Activated naive CD8-positive, alpha-beta T cell treated with anti-CD3 and anti-CD28 coated beads for 36 hours (primary cell): ENCODE measurements around the gene ADD2. TPM values are rescaled to one million over a fixed set of nuclear protein-coding genes. Genes with fewer than 3 reads are reported as not detected.
"Not testable (repeated sequence)": the region's sequence is repeated elsewhere in the genome, so short reads cannot be mapped to it uniquely, and the experiment has no call there.

Experiments
- DNase-seq: peaks from one replicate; pipeline ENCODE4 v3.0.0; 2021
- H3K27ac Mint-ChIP-seq: one replicate; pipeline ENCODE4 v1.8.0; 2022; ENCODE audit warnings: mild to moderate bottlenecking, moderate library complexity, mixed read lengths
- H3K27me3 Mint-ChIP-seq: one replicate; pipeline ENCODE4 v1.8.0; 2022; ENCODE audit warnings: mild to moderate bottlenecking, mixed read lengths
- H3K36me3 Mint-ChIP-seq: one replicate; pipeline ENCODE4 v1.8.0; 2021; ENCODE audit warnings: mild to moderate bottlenecking, mixed read lengths
- H3K4me1 Mint-ChIP-seq: one replicate; pipeline ENCODE4 v1.8.0; 2021; ENCODE audit warnings: mixed read lengths
- H3K4me3 Mint-ChIP-seq: one replicate; pipeline ENCODE4 v1.8.0; 2022; ENCODE audit warnings: mild to moderate bottlenecking, moderate library complexity, mixed read lengths
- H3K9me3 Mint-ChIP-seq: one replicate; pipeline ENCODE4 v1.8.0; 2022; ENCODE audit warnings: mixed read lengths
- total RNA-seq, 2 experiments: library from RNA; stranded (reverse); gene quantifications; one replicate each; pipeline ENCODE4 v1.2.3, GENCODE V29; 2021

The ADD2 gene
- total RNA-seq, 2 experiments from 2014 or later = 33.2 to 36.1 TPM

DNA sequence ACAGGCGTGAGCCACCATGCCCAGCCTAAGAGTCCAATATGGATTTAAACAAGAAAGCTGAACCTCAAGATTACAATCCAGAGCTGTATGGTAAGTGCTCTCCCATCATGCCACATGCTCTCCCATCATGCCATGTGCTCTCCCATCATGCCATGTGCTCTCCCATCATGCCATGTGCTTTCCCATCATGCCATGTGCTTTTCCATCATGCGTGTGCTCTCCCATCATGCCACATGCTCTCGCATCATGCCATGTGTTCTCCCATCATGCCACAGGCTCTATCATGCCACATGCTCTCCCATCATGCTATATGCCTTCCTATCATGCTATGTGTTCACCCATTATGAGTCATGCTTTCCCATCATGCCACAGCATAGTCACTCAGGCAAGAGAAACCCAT lies 20.7 kb downstream of the ADD2 start:
- peaks cover 17% of the 10 kb centered on the region for H3K36me3 Mint-ChIP-seq
- no peak for DNase-seq
- H3K27me3 Mint-ChIP-seq = no peaks in the 10 kb centered on the region
- no peak overlapping the region for H3K27ac Mint-ChIP-seq
- H3K4me1 Mint-ChIP-seq = peaks cover 16% of the 10 kb centered on the region
- H3K9me3 Mint-ChIP-seq = peaks cover 10% of the 10 kb centered on the region
- no peak overlapping the region for H3K4me3 Mint-ChIP-seq

DNA sequence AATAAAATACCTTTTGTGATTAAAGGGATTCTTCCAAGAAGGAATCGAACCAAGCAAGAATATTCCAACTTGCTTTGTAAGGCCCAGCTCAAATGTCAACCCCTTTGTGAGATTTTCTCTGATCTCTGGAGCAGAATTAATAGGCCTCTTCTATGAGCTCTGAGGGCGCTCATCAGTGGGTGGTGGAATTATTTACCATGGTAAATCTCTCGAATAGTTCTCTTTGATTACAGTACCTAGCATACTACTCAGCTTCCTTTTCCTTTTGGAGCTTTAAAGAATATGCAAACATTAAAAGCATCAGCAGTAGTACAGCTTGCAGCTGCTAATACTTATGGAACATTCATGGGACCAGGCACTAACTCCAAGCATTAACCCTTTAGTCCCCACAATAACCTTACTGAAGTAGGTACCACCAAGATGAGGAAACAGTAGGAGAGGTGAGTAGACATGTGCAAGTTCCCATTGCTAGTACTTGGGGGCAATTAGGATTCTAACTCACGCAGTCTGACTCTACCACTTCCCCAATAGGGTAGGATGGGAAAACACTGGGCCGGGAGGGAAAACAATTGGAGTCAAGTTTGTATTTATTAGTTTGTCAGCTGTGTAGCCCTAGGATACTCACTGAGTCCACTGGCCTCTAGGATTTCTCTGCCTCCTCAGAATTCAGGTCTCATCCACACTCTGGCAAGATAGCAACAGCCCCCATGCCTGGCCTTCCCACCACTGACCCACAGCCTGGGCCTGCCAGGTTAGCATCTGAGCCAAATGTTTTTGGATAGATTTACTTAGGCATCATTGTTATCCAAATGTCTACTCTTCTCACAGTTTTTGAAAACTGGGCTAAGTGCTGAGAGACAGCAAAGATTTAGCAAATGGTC lies 21.7 kb downstream of the ADD2 start:
- Mint-ChIP-seq H3K4me3 (no peak overlapping the region), H3K4me1 (peaks cover 16% of the 10 kb centered on the region), H3K36me3 (peaks cover 19% of the 10 kb centered on the region), H3K9me3 (peaks cover 10% of the 10 kb centered on the region), H3K27ac (no peak overlapping the region), H3K27me3 (no peaks in the 10 kb centered on the region)
- no peak for DNase-seq

DNA sequence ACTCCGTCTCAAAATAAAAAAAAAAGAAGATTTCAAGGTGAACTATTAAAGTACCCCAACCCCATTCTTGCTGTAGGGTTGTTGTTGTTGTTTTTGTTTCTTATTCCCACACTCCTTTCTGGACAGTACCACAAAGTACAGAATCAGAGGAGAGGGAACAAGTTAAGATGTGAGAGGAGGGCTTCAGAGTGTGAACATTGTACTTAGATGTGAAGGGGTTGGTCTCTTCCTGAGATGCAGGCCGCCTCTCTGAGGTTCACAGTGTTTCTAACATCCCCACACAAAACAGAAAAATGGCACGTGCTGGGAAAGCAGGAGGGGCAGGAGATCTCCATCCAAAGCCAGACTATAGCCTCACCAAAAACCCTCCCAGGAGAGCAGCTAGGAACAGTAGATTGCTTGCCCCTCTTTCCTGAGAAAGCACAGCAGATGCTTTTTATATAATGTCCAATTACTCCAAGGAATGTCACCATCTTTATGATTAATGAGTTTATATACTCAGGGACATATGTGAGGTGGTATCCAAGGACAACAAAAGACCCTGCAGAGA lies 22.6 kb downstream of the ADD2 start:
- Mint-ChIP-seq H3K9me3 (peaks cover 10% of the 10 kb centered on the region), H3K27ac (no peak overlapping the region), H3K4me3 (no peak overlapping the region), H3K4me1 (peaks cover 14% of the 10 kb centered on the region), H3K36me3 (peaks cover 22% of the 10 kb centered on the region), H3K27me3 (no peaks in the 10 kb centered on the region)
- DNase-seq = no peak

DNA sequence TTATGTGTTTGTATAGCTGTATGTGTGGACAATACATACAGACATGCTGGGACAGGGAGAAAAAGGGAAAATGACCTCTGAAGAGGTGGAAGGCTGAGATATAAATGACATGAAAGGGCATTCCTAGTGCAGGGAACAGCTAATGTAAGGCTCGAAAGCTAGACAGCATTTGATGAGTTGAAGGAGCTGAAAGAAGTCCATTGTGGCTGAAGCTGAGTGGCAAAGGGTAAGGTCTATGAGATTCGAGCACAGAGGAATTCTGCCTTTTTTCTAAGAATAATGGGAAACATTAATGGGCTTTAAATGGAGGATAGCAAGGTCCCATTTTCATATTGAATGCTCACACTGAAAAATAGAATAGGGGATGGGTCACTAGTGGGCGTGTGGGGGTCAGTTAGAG lies 23.6 kb downstream of the ADD2 start:
- H3K9me3 Mint-ChIP-seq = peaks cover 13% of the 10 kb centered on the region
- no peaks in the 10 kb centered on the region for H3K27me3 Mint-ChIP-seq
- H3K4me3 Mint-ChIP-seq = no peak overlapping the region
- no peak overlapping the region for H3K27ac Mint-ChIP-seq
- peaks cover 9% of the 10 kb centered on the region for H3K4me1 Mint-ChIP-seq
- no peak for DNase-seq
- H3K36me3 Mint-ChIP-seq = peaks cover 21% of the 10 kb centered on the region

DNA sequence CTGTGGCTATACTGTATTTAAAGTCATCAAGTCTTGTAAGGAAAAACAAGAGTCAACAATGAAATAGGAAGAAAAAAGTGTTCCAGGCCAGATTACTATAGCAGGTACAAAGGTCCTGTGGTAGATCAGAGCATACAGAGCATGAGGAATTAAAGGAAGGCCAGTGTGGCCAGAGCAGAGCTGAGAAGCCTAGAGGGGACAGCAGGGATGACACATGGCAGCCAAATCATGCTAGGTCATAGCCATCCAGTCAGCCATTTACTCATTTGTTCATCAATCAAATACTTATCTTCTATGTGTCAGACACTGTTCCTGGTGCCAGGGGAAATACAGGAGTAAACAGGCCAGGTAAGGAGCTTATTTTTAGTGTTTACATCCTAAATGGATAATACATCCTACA lies 24.3 kb downstream of the ADD2 start:
- H3K27ac Mint-ChIP-seq = no peak overlapping the region
- H3K4me1 Mint-ChIP-seq = peaks cover 9% of the 10 kb centered on the region
- no peaks in the 10 kb centered on the region for H3K27me3 Mint-ChIP-seq
- H3K4me3 Mint-ChIP-seq = no peak overlapping the region
- no peak for DNase-seq
- peaks cover 11% of the 10 kb centered on the region for H3K9me3 Mint-ChIP-seq
- H3K36me3 Mint-ChIP-seq = peaks cover 20% of the 10 kb centered on the region

DNA sequence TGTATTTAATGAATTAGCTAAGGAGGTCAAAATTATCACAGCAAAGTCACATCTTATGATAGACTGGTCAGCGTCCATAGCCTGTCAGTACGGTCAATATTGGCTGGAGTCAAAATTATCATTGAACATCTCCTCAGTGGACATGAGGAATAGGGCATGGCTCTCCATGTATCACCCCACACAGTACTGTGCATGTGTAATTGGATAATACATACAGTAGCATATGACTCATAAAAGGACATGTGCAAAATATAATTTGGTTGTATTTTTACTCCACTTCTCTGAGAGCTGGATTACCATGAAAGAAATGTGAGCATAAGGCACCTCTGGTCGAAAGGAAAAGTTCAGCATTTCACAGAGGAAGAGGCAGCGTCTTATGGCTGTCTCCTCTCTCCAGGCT lies 24.9 kb downstream of the ADD2 start:
- no peaks in the 10 kb centered on the region for H3K27me3 Mint-ChIP-seq
- peaks cover 8% of the 10 kb centered on the region for H3K9me3 Mint-ChIP-seq
- no peak overlapping the region for H3K27ac Mint-ChIP-seq
- peaks cover 16% of the 10 kb centered on the region for H3K36me3 Mint-ChIP-seq
- peaks cover 7% of the 10 kb centered on the region for H3K4me1 Mint-ChIP-seq
- DNase-seq = no peak
- H3K4me3 Mint-ChIP-seq = no peak overlapping the region

DNA sequence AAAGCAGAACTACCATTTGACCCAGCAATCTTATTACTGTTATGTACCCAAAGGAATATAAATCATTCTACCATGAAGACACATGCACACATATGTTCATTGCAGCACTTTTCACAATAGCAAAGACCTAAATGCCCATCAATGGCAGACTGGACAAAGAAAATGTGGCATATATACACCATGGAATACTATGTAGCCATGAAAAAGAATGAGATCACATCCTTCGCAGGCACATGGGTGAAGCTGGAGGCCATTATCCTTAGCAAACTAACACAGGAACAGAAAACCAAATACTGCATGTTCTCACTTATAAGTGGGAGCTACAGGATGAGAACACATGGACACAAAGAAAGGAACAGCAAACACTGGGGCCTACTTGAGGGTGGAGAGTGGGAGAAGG lies 28.5 kb downstream of the ADD2 start:
- H3K4me1 Mint-ChIP-seq, H3K27ac Mint-ChIP-seq, DNase-seq, H3K4me3 Mint-ChIP-seq, H3K9me3 Mint-ChIP-seq, H3K27me3 Mint-ChIP-seq: not testable (repeated sequence)
- peaks cover 13% of the 10 kb centered on the region for H3K36me3 Mint-ChIP-seq

DNA sequence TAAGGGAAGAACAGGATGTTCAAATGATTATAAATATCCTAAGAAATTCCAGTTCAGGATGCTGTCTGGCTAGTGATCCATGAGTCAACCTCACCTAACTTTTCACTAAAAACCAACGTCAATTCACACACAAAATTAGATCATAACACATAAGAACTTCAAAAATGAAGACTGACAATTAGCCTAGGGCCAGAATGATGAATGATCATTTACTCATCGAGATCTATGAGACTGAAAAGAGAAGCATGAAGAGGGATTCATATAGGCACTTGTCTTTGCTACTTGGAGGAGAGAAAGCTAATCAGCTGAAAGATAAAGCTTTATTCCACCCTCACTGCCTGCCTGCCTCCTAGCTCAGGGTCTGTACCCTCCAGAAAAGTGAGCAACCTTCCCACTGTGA lies 29.8 kb downstream of the ADD2 start:
- peaks cover 6% of the 10 kb centered on the region for H3K4me1 Mint-ChIP-seq
- H3K36me3 Mint-ChIP-seq = peaks cover 13% of the 10 kb centered on the region
- no peak overlapping the region for H3K27ac Mint-ChIP-seq
- H3K4me3 Mint-ChIP-seq = no peak overlapping the region
- H3K9me3 Mint-ChIP-seq = peaks cover 4% of the 10 kb centered on the region
- peaks cover 3% of the 10 kb centered on the region for H3K27me3 Mint-ChIP-seq
- no peak for DNase-seq

DNA sequence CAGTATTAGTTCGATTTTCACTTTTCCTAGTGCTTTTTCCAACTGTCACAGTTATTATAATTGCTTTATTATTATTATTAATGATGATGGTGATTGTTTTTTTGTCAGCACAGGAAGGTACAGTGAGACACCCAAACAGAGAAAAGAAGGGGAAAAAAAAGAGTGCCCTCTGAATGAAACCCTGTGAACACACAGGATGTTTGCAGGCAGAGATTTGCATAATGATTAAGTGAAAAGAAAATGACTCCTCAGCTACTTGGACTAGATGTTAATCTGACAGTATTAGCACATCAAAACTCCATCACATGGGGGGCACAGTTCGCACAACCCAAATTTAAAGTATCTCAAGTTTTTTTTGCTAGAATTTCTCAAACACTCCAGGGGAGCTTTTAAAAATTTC lies 32.9 kb downstream of the ADD2 start:
- no peak overlapping the region for H3K4me3 Mint-ChIP-seq
- H3K4me1 Mint-ChIP-seq = peaks cover 12% of the 10 kb centered on the region
- H3K27ac Mint-ChIP-seq = no peak overlapping the region
- H3K27me3 Mint-ChIP-seq = peaks cover 3% of the 10 kb centered on the region
- H3K9me3 Mint-ChIP-seq = peaks cover 4% of the 10 kb centered on the region
- H3K36me3 Mint-ChIP-seq = peaks cover 8% of the 10 kb centered on the region
- no peak for DNase-seq

DNA sequence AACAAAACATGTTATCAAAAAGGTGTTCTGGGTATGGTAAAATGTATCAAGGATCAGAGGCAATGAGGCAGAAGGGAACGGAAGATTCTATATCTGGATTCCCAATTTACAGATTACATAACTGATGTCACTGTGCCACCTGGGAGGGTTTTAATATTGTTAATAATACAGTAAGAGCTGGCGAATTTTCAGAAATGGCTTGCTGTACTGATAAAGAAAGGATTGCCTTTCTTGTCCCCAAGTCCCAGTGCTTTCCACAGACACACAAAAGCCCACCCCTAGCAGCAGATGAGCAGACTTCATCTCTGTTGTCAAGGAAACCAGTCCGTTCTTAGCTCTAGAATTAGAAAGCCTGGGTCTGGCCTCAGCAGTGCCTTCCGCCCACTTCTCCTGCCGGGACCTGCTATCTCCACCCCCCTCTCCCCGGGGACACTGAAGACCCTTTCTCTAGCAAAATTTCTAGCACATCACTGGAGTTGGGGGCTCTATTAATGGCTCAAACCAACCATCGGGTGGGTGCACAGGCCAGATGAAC lies 34.3 kb downstream of the ADD2 start:
- no peak overlapping the region for H3K4me3 Mint-ChIP-seq
- H3K9me3 Mint-ChIP-seq = no peaks in the 10 kb centered on the region
- H3K27me3 Mint-ChIP-seq = peaks cover 3% of the 10 kb centered on the region
- H3K4me1 Mint-ChIP-seq = peaks cover 12% of the 10 kb centered on the region
- peaks cover 3% of the 10 kb centered on the region for H3K36me3 Mint-ChIP-seq
- DNase-seq = no peak
- H3K27ac Mint-ChIP-seq = no peak overlapping the region

DNA sequence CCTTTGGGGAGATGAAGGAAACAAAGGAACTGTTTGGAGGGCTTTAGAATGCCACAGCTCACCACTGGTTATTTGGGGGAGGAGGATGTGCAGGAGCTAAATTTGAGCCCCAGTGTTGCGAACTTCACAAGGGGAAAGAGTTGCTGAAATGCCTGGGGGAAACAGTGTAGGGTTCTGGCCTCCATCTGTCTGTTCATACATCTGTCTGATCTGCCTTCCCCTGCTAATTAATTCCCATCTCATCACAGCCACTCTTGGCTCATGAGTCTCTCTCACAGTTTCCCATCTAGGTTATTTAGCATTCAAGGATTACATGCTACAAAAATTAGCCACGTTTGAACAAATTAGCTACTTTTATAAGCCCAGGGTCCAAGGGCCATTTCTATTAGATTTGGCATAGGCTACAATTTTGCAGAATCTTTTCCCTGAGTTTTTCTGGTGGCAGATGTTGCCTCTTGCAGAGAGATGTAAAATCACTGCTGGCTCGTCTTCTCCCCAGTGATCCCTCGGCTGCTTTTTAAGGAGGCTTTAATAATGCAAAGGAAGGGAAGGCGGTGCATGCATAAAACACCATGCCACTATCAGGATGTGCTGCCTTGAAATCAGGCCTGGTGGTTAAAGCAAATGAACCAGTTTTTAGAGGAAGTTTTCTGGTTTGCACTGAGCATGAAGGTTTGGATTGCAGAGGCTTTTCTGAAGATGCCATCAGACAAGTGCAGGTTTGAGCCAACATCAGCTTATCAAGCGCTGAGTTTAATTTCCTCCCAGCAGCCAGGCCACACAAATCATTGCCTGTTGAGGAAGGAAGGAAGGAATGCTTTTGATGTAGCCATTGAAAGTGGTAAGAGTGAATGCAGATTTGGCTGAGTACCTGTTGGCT lies 35.0 kb downstream of the ADD2 start:
- no peak for DNase-seq
- H3K9me3 Mint-ChIP-seq = no peaks in the 10 kb centered on the region
- peaks cover 12% of the 10 kb centered on the region for H3K4me1 Mint-ChIP-seq
- peaks cover 3% of the 10 kb centered on the region for H3K36me3 Mint-ChIP-seq
- no peak overlapping the region for H3K4me3 Mint-ChIP-seq
- H3K27me3 Mint-ChIP-seq = peaks cover 3% of the 10 kb centered on the region
- no peak overlapping the region for H3K27ac Mint-ChIP-seq

DNA sequence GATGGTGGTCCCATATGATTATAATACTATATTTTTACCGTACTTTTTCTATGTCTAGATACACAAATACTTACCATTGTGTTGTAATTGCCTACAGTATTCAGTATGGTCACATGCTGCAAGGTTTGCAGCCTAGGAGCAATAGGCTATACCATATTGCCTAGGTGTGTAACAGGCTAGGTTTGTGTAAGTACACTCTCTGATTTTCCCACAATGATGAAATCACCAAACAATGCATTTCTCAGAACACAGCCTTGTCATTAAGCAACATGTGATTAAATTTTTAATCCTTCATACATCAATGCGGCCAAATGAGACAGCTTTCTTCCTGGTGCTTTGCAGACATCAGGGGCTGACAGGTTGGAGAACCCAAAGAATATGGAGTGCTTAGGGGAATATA lies 37.3 kb downstream of the ADD2 start:
- Mint-ChIP-seq H3K27me3 (peaks cover 3% of the 10 kb centered on the region), H3K27ac (no peak overlapping the region), H3K4me1 (peaks cover 12% of the 10 kb centered on the region), H3K9me3 (no peaks in the 10 kb centered on the region), H3K36me3 (peaks cover 1% of the 10 kb centered on the region), H3K4me3 (no peak overlapping the region)
- no peak for DNase-seq

DNA sequence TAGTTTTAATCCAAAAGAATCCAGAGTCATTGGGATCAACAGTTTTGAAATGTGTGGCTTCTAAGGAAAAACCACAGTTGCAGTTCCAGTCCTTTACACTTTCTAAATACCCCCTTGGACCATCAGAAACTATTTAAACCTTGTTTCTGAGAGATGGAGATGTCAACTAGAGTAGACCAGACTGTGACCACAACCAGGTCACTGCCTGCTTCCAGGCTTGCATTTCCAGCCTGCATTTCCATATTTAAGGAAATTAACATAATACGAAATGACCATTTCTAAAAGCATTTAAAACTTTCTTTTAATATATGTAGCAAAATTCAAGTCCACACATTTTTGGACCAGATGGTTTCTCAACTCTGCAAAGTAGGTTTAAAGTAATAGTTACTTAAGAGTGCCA lies 38.4 kb downstream of the ADD2 start:
- H3K27me3 Mint-ChIP-seq = no peaks in the 10 kb centered on the region
- H3K4me3 Mint-ChIP-seq = no peak overlapping the region
- no peaks in the 10 kb centered on the region for H3K9me3 Mint-ChIP-seq
- H3K4me1 Mint-ChIP-seq = peaks cover 6% of the 10 kb centered on the region
- no peak overlapping the region for H3K27ac Mint-ChIP-seq
- no peaks in the 10 kb centered on the region for H3K36me3 Mint-ChIP-seq
- no peak for DNase-seq

DNA sequence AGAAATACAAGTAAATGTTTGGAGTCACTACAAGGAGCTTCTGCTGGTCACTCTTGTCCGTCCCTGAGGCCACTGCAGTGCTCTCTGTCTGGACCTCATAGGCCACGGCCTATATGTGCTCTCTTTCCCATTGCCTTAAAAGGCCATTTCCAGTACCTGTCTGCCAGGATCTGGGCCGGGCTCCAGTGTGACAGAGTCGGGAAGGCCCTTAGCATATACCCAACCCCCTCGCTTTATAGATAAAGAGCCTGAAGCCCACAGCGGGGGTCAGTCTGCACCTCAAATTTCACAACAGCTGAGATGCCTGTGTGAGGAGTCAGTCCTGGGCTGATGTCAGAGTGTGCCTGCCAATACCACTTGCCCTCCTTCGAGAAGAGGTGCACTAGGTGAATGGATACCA lies 39.9 kb downstream of the ADD2 start:
- DNase-seq = no peak
- Mint-ChIP-seq H3K9me3 (no peaks in the 10 kb centered on the region), H3K4me3 (no peak overlapping the region), H3K4me1 (peaks cover 6% of the 10 kb centered on the region), H3K36me3 (no peaks in the 10 kb centered on the region), H3K27me3 (no peaks in the 10 kb centered on the region), H3K27ac (no peak overlapping the region)
